ENCODE results near the gene FCGBP. TPM values are rescaled to one million over a fixed set of nuclear protein-coding genes. Genes with fewer than 3 reads are reported as not detected.
A peak's percentile ranks its signal among the peaks of the same experiment; 100 is the strongest.
"Not testable (repeated sequence)": the region's sequence is repeated elsewhere in the genome, so short reads cannot be mapped to it uniquely, and the experiment has no call there.

Gene FCGBP
- total RNA-seq, 1 experiment from 2014 or later, result 0.10 TPM

DNA sequence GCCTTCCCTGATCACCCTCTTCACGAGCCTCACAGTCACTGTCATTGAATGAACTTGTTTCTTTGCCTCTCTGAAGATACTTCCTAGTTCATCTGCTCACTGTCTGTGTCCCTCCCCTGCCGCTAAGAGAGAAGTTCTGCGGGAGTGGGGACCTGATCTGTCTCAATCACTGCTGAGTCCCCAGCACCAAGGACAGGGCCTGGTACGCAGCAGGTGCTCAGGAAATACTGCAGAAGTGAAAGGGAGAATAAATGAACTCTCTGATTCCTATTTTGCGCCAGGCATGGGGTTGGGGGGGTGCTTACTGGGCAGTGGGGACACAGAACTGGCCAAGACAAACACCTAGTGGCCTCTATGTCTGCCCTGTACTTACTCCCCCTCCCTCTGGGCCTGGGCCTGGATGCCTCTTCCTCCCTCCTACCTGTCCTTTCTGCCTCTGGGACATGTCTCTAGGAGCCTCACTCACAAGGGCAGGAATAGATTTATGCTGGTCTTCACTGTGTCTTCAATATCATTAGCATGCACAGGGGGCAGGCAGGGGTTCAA is 17.5 kb downstream of the FCGBP start:
- Histone ChIP-seq H3K4me3 (ENCODE audit: insufficient read depth, low read depth, low read length) (no peak overlapping the region), H3K27me3 (ENCODE audit: control insufficient read depth, insufficient read depth, low read length) (no peaks in the 10 kb centered on the region), H3K36me3 (replicated peaks; ENCODE audit: control insufficient read depth, insufficient read depth, low read length) (no peaks in the 10 kb centered on the region)
- DNase-seq, result peak; percentile 46

DNA sequence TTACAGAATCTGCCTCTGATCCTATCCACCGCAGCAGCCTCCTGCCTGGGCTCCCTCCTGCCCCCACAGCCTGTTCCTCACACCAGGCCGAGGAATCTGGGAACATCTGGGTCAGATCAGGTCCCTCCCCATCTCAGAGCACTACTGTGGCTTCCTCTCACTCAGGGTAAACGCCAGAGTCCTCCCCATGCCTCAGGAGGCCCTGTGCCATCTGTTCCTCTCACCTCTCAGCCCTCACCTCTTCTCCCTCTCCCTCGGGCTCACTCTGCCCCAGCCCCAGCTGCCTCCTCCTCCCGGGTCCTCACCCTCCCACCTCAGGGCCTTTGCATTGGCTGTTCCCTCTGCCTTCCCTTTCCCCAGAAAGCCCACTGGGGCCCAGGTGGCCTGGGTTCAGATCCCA is 18.2 kb downstream of the FCGBP start:
- Histone ChIP-seq H3K27me3 (ENCODE audit: control insufficient read depth, insufficient read depth, low read length) (no peaks in the 10 kb centered on the region), H3K36me3 (replicated peaks; ENCODE audit: control insufficient read depth, insufficient read depth, low read length) (no peaks in the 10 kb centered on the region), H3K4me3 (ENCODE audit: insufficient read depth, low read depth, low read length) (no peak overlapping the region)
- peak; percentile 52 for DNase-seq

DNA sequence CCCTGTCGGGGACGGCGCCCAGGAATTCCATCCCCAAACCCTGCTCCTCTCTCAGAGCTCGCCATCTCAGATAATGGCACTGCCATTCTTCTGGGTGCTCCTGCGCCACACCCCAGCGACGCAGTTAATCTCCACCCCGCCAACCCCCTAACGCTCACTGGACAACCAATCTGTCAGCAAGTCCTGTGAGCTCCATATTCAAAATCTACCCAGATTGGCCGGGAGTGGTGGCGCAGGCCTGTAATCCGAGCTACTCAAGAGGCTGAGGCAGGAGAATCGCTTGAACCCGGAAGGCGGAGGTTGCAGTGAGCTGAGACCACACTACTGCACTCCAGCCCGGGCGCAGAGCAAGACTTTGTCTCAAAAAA is 18.6 kb downstream of the FCGBP start:
- Histone ChIP-seq H3K36me3 (replicated peaks; ENCODE audit: control insufficient read depth, insufficient read depth, low read length) (no peaks in the 10 kb centered on the region), H3K4me3 (ENCODE audit: insufficient read depth, low read depth, low read length) (no peak overlapping the region), H3K27me3 (ENCODE audit: control insufficient read depth, insufficient read depth, low read length) (no peaks in the 10 kb centered on the region)
- peak; percentile 45 for DNase-seq

DNA sequence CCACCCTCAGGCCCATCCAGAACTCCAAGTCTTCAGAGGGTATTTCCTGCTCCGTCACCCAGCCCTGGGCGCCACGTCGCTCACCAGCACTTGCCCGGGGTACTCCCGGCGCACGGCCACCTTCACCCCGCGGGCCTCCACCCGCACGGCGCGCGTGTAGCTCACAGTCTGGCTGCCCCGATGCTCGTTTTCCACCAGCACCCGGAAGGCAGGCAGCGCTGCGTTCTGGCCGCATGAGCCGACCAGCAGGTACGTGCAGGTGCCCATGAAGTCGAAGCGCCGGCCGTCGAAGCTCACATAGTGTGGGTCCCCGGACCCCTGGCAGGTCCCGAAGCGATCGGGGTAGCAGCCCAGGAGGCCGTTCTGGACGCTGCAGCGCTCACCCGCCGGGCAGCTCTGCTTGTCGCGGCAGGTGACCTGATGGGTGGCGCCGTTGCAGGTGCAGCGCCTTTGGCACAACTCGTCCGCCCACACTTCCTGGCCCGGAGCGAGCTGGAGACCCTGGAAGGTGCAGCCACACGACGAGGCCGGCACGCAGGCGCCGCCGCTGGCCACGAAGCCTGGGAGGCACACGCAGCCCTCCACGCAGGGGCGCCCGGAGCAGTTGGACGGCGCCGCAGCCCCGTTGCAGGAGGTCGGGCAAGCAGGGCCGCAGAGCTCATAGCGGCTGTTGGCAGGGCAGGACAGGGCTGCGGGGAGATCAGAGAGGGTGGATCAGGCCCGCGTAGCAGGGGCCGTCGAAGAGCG is 19.2 kb downstream of the FCGBP start:
- H3K27me3 ChIP-seq (ENCODE audit: control insufficient read depth, insufficient read depth, low read length), result no peaks in the 10 kb centered on the region
- DNase-seq, result peak; percentile 65
- H3K4me3 ChIP-seq (ENCODE audit: insufficient read depth, low read depth, low read length), result no peak overlapping the region
- H3K36me3 ChIP-seq (replicated peaks; ENCODE audit: control insufficient read depth, insufficient read depth, low read length), result no peaks in the 10 kb centered on the region

DNA sequence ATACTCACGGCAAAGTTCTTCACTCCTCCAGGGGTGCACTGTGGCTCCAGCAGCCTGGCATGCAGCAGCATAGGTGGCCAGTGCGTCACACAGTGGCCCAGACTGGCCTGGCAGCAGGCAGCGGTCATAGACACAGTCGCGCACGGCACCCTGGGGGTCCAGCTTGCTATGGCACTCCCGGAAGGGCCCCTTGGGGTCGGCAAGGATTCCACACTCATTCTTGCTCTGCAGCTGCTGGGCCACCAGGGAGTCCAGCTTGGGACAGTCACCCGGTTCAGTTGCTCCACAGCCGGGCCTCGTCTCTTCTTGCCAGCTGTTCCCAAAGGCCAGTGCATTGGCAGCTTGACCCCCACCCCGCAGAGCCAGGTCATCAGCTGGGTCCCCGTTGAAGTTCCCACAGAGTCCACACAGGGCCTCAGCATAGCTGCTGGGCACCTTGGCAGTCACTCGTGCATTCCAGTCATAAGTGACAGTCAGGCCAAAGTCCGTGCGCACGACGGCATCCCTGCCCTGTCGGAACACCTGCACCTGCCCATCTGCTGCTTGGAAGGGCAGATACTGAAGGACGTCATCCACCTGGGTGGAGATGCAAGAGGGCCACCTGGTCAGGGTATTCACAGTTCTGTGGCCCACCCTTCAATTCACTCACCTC is 20.6 kb downstream of the FCGBP start:
- H3K36me3 ChIP-seq (replicated peaks; ENCODE audit: control insufficient read depth, insufficient read depth, low read length), result no peaks in the 10 kb centered on the region
- H3K4me3 ChIP-seq (ENCODE audit: insufficient read depth, low read depth, low read length), result no peak overlapping the region
- peak; percentile 41 for DNase-seq
- no peaks in the 10 kb centered on the region for H3K27me3 ChIP-seq (ENCODE audit: control insufficient read depth, insufficient read depth, low read length)

DNA sequence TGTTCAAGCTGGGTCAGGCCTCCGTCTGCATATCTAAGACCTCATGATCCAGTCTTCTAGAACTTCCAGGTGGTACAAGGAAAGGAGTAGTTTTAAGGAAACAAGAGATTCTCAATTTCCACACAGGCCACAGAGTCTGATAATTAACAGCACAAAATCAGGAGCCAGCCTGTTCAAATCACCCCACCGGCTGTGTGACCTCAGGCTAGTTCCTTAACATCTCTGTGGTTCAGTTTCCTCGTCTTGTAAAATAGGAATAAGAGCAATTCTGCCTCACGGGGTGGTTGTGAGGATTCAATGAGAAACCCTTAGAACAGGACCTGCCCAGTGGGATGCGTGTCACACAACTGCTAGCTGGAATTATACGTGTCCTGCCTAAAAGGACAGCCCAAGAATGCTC is 25.6 kb downstream of the FCGBP start:
- Histone ChIP-seq H3K4me3 (ENCODE audit: insufficient read depth, low read depth, low read length) (no peak overlapping the region), H3K36me3 (replicated peaks; ENCODE audit: control insufficient read depth, insufficient read depth, low read length) (no peaks in the 10 kb centered on the region), H3K27me3 (ENCODE audit: control insufficient read depth, insufficient read depth, low read length) (no peaks in the 10 kb centered on the region)
- DNase-seq, result peak; percentile 7

DNA sequence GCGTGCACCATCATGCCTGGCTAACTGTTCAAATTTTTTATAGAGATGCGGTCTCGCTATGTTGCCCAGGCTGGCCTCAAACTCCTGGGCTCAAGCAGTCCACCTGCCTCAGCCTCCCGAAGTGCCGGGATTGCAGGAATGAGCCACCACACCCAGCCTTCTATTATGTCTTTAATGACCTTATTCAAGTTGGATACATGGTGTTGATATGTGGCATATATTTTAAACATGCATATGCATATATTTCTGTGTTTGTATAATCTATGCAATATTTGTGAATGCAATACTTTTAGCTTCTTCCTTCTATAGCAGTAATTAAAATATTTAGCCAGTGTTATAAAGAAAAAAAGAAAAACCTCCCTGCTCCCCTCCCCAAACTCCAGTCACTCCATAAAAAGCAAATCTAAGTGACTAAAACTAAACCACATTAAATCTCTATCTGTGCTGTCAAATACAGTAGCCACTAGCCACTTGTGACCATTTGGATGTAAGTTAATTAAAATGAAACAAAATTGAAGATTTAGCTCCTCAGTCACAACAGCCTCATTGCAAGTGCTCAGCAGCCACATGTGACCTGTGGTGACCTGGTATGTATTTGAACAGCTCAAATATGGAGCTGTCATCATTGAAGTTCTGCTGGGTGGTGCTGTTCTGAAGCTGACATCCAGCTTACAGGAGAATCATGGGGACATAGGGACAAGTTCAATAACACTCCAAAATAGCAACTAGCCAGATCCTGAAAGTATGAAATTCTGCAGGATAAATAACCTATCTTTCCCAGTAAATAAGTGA is 27.4 kb downstream of the FCGBP start:
- H3K27me3 ChIP-seq (ENCODE audit: control insufficient read depth, insufficient read depth, low read length), result no peaks in the 10 kb centered on the region
- no peak overlapping the region for H3K4me3 ChIP-seq (ENCODE audit: insufficient read depth, low read depth, low read length)
- no peaks in the 10 kb centered on the region for H3K36me3 ChIP-seq (replicated peaks; ENCODE audit: control insufficient read depth, insufficient read depth, low read length)
- no peak for DNase-seq

DNA sequence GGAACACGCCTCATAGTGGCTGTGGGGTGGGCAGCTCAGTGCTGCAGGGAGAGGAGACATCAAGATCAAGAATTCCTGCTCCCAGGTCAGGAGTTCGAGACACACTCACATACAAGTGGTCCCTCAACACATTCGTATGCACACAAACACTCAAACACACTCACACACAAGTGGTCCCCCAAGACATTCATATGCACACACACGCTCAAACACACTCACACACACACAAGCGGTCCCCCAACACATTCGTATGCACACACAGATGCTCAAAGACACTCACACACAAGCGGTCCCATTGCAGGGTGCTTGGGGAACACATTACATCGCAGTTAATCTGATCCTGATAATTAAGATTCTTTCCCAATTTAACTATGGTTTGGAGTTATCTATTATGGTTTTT is 28.2 kb downstream of the FCGBP start:
- H3K4me3 ChIP-seq (ENCODE audit: insufficient read depth, low read depth, low read length), result no peak overlapping the region
- H3K36me3 ChIP-seq (replicated peaks; ENCODE audit: control insufficient read depth, insufficient read depth, low read length), result no peaks in the 10 kb centered on the region
- DNase-seq, result no peak
- H3K27me3 ChIP-seq (ENCODE audit: control insufficient read depth, insufficient read depth, low read length), result no peaks in the 10 kb centered on the region

DNA sequence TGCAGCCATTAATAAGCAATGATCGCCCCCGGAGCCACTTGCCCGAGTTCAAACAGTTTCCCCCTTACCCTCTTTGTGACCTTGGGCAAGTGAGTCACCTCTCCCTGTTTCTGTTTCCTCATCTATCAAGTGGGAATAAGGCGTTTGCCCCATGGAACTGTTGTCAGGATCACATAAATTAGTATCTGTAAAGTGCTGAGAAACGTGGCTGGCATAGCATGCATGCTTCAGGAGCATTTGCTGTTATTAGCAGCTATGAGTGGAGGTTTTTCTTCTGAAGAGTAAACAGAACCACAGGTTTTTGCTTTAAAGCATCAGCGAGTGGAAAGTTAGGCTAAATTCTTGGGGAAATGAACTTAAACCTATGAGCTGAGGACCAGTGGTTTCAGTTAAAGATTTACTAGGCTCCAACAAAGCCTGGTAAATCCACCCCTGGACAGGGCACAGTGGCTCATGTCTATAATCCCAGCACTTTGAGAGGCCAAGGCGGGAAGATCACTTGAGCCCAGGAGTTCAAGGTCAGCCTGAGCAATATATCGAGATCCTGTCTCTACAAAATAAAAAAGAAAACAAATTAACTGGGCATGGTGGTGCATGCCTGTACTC is 30.8 kb downstream of the FCGBP start:
- H3K4me3 ChIP-seq (ENCODE audit: insufficient read depth, low read depth, low read length); H3K36me3 ChIP-seq (replicated peaks; ENCODE audit: control insufficient read depth, insufficient read depth, low read length); DNase-seq; H3K27me3 ChIP-seq (ENCODE audit: control insufficient read depth, insufficient read depth, low read length): not testable (repeated sequence)

DNA sequence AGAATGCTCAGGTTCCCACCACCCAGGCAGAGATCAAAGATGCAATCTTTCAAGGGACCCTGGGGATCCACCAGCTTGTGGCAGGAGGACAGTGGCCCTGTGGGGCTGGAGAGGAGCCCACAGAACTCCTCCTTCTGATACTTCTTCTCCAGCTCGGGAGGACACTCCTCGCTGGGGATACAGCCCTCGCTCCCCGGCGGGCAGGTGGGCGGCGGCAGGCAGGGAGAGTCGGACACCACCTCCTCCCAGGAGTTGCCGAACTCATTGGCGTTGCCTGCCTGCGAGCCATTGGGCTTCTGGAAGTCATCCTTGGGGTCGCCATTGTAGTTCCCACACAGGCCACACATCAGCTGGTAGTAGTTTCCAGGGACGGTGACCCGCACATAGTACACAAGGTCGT is 32.1 kb downstream of the FCGBP start:
- not testable (repeated sequence) for DNase-seq; H3K36me3 ChIP-seq (replicated peaks; ENCODE audit: control insufficient read depth, insufficient read depth, low read length); H3K27me3 ChIP-seq (ENCODE audit: control insufficient read depth, insufficient read depth, low read length); H3K4me3 ChIP-seq (ENCODE audit: insufficient read depth, low read depth, low read length)

DNA sequence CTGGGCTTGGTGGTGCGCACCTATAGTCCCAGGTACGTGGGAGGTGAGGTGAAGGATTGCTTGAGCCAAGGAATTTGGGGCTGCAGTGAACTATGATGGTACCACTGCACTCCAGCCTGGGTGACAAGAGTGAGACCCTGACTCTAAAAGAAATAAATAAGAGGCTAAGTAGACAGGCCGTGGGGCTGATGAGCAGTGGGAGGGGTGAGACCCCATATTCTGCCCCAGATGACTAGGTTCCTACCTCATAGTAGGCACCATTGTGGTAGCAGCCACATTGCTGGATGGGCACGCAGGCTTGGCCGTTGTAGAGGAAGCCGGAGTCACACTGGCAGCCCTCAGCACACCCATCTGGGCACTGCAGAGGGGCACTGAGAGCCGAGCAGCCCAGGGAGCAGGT is 32.8 kb downstream of the FCGBP start:
- not testable (repeated sequence) for DNase-seq; H3K36me3 ChIP-seq (replicated peaks; ENCODE audit: control insufficient read depth, insufficient read depth, low read length); H3K4me3 ChIP-seq (ENCODE audit: insufficient read depth, low read depth, low read length); H3K27me3 ChIP-seq (ENCODE audit: control insufficient read depth, insufficient read depth, low read length)

DNA sequence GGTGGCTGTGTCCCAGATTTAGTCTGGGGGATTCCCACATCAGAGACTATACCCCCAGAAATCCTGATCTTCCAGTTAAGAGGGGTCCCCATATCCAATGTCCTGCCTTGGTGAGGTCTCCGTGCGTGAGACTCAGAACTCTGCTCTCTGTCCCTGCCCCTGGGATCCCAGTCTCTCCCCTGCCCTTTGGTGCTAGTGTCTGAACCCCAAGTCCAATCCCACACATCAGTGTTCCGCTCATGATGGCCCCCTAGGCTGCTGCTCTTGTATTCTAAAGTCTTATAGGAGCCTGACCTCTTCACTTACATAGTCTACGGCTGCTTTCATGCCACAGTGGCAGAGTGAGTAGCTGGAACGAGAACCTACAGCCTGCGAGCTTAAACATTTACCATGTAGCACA is 35.6 kb downstream of the FCGBP start:
- H3K36me3 ChIP-seq (replicated peaks; ENCODE audit: control insufficient read depth, insufficient read depth, low read length); DNase-seq; H3K27me3 ChIP-seq (ENCODE audit: control insufficient read depth, insufficient read depth, low read length); H3K4me3 ChIP-seq (ENCODE audit: insufficient read depth, low read depth, low read length): not testable (repeated sequence)

DNA sequence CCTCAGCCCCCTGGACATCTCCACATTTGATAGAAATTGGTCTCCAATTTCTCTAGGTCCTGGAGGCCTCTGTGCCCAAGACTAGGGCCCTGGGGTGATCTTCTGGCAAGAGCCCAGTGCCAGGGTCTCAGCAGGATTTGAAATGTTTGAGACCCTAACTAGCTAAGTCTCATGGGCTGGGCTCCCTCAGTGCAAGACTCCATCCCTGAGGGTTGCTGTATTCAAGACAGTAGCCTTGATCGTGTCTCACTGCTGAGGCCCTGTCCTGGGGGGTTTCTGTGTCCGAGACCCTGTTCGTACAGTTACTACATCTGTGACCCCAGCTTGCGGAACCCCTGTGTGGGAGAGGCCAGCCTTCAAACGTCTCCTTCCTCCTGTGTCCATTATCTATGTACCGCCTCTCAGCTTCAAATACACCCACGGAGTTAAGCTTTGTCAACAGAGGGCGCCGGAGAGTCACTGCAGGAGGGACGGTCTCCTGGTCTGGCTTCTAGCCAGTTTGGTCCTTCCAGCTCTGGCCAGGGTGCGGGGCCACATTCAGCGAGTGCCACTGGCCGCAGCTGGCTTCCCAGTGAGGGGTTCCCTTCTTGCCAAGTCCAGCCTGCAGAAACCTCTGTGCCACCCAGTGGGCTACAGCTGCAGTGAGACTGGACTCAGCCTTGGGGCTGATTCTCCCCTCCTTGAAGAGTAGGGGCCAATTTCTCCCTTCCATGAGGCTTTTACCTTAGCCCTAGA is 36.8 kb downstream of the FCGBP start:
- not testable (repeated sequence) for H3K27me3 ChIP-seq (ENCODE audit: control insufficient read depth, insufficient read depth, low read length); H3K36me3 ChIP-seq (replicated peaks; ENCODE audit: control insufficient read depth, insufficient read depth, low read length); H3K4me3 ChIP-seq (ENCODE audit: insufficient read depth, low read depth, low read length)
- DNase-seq, result peak; percentile 79

DNA sequence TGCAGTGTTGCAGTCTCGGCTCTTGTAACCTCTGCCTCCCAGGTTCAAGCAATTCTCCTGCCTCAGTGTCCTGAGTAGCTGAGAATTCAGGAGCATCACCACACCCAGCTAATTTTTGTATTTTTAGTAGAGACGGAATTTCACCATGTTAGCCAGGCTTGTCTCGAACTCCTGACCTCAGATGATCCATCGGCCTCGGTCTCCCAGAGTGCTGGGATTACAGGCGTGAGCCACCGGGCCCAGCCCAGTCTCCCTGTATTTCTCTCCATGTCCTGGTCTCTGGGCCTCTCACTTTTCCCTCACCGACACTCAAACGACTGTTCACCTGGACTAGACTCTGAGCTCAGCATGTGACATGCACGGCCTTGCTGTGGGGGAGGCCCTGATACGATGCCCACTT is 39.3 kb downstream of the FCGBP start:
- not testable (repeated sequence) for H3K27me3 ChIP-seq (ENCODE audit: control insufficient read depth, insufficient read depth, low read length); H3K36me3 ChIP-seq (replicated peaks; ENCODE audit: control insufficient read depth, insufficient read depth, low read length); DNase-seq; H3K4me3 ChIP-seq (ENCODE audit: insufficient read depth, low read depth, low read length)
